Measurements from ENCODE around the gene KIAA0232.

KIAA0232 gene

GRCh38 chr4:6854098-6854744 lies 71.7 kb downstream of the KIAA0232 start:
- DNase-seq, result no peak

GRCh38 chr4:6855692-6856297 lies 73.3 kb downstream of the KIAA0232 start:
- DNase-seq, result no peak

- DNase-seq, result no peak
Measured at GRCh38 chr4:6856391-6856790, 73.9 kb downstream of the KIAA0232 start.

GRCh38 chr4:6857009-6857882 lies 74.7 kb downstream of the KIAA0232 start:
- no peak for DNase-seq

GRCh38 chr4:6858997-6859396 lies 76.5 kb downstream of the KIAA0232 start:
- DNase-seq, result no peak

GRCh38 chr4:6859543-6859942 lies 77.0 kb downstream of the KIAA0232 start:
- DNase-seq, result no peak

GRCh38 chr4:6868386-6868785 lies 85.9 kb downstream of the KIAA0232 start:
- no peak for DNase-seq

- DNase-seq, result no peak
Measured at GRCh38 chr4:6869944-6870343, 87.4 kb downstream of the KIAA0232 start.

GRCh38 chr4:6873291-6873690 lies 90.8 kb downstream of the KIAA0232 start:
- DNase-seq, result no peak

- peak; percentile 81 for DNase-seq
Measured at GRCh38 chr4:6873792-6874461, 91.4 kb downstream of the KIAA0232 start.

GRCh38 chr4:6874981-6875380 lies 92.5 kb downstream of the KIAA0232 start:
- no peak for DNase-seq

- no peak for DNase-seq
Measured at GRCh38 chr4:6875431-6875831, 92.9 kb downstream of the KIAA0232 start.

- no peak for DNase-seq
Measured at GRCh38 chr4:6876440-6876839, 93.9 kb downstream of the KIAA0232 start.

GRCh38 chr4:6877067-6877466 lies 94.5 kb downstream of the KIAA0232 start:
- no peak for DNase-seq

- no peak for DNase-seq
Measured at GRCh38 chr4:6878451-6879059, 96.0 kb downstream of the KIAA0232 start.

GRCh38 chr4:6880691-6881090 lies 98.2 kb downstream of the KIAA0232 start:
- DNase-seq, result no peak

- no peak for DNase-seq
Measured at GRCh38 chr4:6881908-6882307, 99.4 kb downstream of the KIAA0232 start.

- DNase-seq, result no peak
Measured at GRCh38 chr4:6884341-6884870, 101.9 kb downstream of the KIAA0232 start.

GRCh38 chr4:6885953-6886557 lies 103.5 kb downstream of the KIAA0232 start:
- DNase-seq, result no peak

GRCh38 chr4:6886886-6887285 lies 104.4 kb downstream of the KIAA0232 start:
- no peak for DNase-seq

- no peak for DNase-seq
Measured at GRCh38 chr4:6887591-6888371, 105.3 kb downstream of the KIAA0232 start.

Measured in activated naive CD4-positive, alpha-beta T cell treated with anti-CD3 and anti-CD28 coated beads, Interleukin-2, amount 50 U/mL, for 16 hours (primary cell).